H9 (cell line): Measurements from ENCODE around the gene URB1. TPM values are rescaled to one million over a fixed set of nuclear protein-coding genes. Genes with fewer than 3 reads are reported as not detected.

Experiments
- DNase-seq: peaks from one replicate; pipeline ENCODE4 v3.0.0-alpha.2; 2017
- H2AFZ ChIP-seq: one replicate; pipeline ENCODE4 v1.6.1; 2013; ENCODE audit warnings: mild to moderate bottlenecking, low read length, control low read depth, moderate library complexity
- H2AK5ac ChIP-seq: 2 replicates; pipeline ENCODE4 v1.6.1; 2013; ENCODE audit warnings: low read length, control low read depth, mixed read lengths; ENCODE audit not compliant: insufficient read length
- H2BK120ac ChIP-seq: one replicate; pipeline ENCODE4 v1.6.1; 2013; ENCODE audit warnings: low read depth, mild to moderate bottlenecking, low read length, control low read depth, inconsistent platforms; ENCODE audit not compliant: poor library complexity, severe bottlenecking
- H2BK12ac ChIP-seq: 2 replicates; pipeline ENCODE4 v1.6.1; 2013; ENCODE audit warnings: low read length, control low read depth, mixed read lengths, low read depth; ENCODE audit not compliant: insufficient read length
- H2BK15ac ChIP-seq: 2 replicates; pipeline ENCODE4 v1.6.1; 2013; ENCODE audit warnings: low read depth, low read length, control low read depth
- H2BK20ac ChIP-seq: one replicate; pipeline ENCODE4 v1.6.1; 2013; ENCODE audit warnings: low read depth, mild to moderate bottlenecking, low read length, control low read depth, inconsistent platforms; ENCODE audit not compliant: poor library complexity, severe bottlenecking
- H2BK5ac ChIP-seq: 2 replicates; pipeline ENCODE4 v1.6.1; 2013; ENCODE audit warnings: low read length, control low read depth, mixed read lengths; ENCODE audit not compliant: insufficient read length
- H3K14ac ChIP-seq: 2 replicates; pipeline ENCODE4 v1.6.1; 2013; ENCODE audit warnings: low read length, control low read depth; ENCODE audit not compliant: insufficient read depth
- H3K18ac ChIP-seq: 2 replicates; pipeline ENCODE4 v1.6.1; 2013; ENCODE audit warnings: low read depth, mild to moderate bottlenecking, mixed read lengths, low read length, control low read depth; ENCODE audit not compliant: insufficient read length
- H3K23ac ChIP-seq: 2 replicates; pipeline ENCODE4 v1.6.1; 2013; ENCODE audit warnings: low read length, control low read depth, mixed read lengths, low read depth; ENCODE audit not compliant: insufficient read length
- H3K23me2 ChIP-seq: 2 replicates; pipeline ENCODE4 v1.6.1; 2013; ENCODE audit warnings: low read depth, mild to moderate bottlenecking, mixed read lengths, low read length, control low read depth; ENCODE audit not compliant: insufficient read length, poor library complexity, severe bottlenecking
- H3K27ac ChIP-seq: 2 replicates; pipeline ENCODE4 v1.5.1; 2013; ENCODE audit warnings: low read length, control low read depth, mixed read lengths, low read depth; ENCODE audit not compliant: insufficient read length
- H3K27me3 ChIP-seq: 2 replicates; pipeline ENCODE4 v1.6.1; 2013; ENCODE audit warnings: low read length, control low read depth, inconsistent platforms; ENCODE audit not compliant: insufficient read depth
- H3K4ac ChIP-seq: 2 replicates; pipeline ENCODE4 v1.6.1; 2013; ENCODE audit warnings: low read depth, mild to moderate bottlenecking, control low read depth, inconsistent platforms, low read length, moderate library complexity
- H3K4me1 ChIP-seq: 2 replicates; pipeline ENCODE4 v1.6.1; 2013; ENCODE audit warnings: low read length, control low read depth, inconsistent platforms; ENCODE audit not compliant: insufficient read depth
- H3K4me2 ChIP-seq: 2 replicates; pipeline ENCODE4 v1.6.1; 2013; ENCODE audit warnings: low read length, control low read depth, mixed read lengths; ENCODE audit not compliant: insufficient read length, insufficient read depth
- H3K56ac ChIP-seq: 2 replicates; pipeline ENCODE4 v1.6.1; 2013; ENCODE audit warnings: low read depth, mild to moderate bottlenecking, mixed read lengths, low read length, control low read depth; ENCODE audit not compliant: insufficient read length
- H3K79me1 ChIP-seq: 2 replicates; pipeline ENCODE4 v1.6.1; 2013; ENCODE audit warnings: low read depth, mild to moderate bottlenecking, moderate library complexity, low read length, control low read depth, inconsistent platforms; ENCODE audit not compliant: insufficient read depth, poor library complexity, severe bottlenecking
- H3K79me2 ChIP-seq: 2 replicates; pipeline ENCODE4 v1.6.1; 2013; ENCODE audit warnings: low read length, control low read depth, inconsistent platforms; ENCODE audit not compliant: insufficient read depth
- H3K9ac ChIP-seq: 2 replicates; pipeline ENCODE4 v1.6.1; 2013; ENCODE audit warnings: low read length, control low read depth, mixed read lengths; ENCODE audit not compliant: insufficient read length; ENCODE audit errors: extremely low read depth
- H3K9me3 ChIP-seq: one replicate; pipeline ENCODE4 v1.6.1; 2013; ENCODE audit warnings: low read depth, low read length, inconsistent platforms; ENCODE audit not compliant: control insufficient read depth
- H3T11ph ChIP-seq: one replicate; pipeline ENCODE4 v1.6.1; 2013; ENCODE audit warnings: mild to moderate bottlenecking, low read length, control low read depth, inconsistent platforms
- H4K20me1 ChIP-seq: one replicate; pipeline ENCODE4 v1.6.1; 2013; ENCODE audit not compliant: control insufficient read depth, insufficient read length, insufficient read depth
- H4K5ac ChIP-seq: 2 replicates; pipeline ENCODE4 v1.6.1; 2013; ENCODE audit warnings: low read depth, mild to moderate bottlenecking, mixed read lengths, low read length, control low read depth; ENCODE audit not compliant: insufficient read length
- H4K8ac ChIP-seq: replicated peaks from 2 replicates; pipeline ENCODE4 v1.6.1; 2013; ENCODE audit warnings: low read length, control low read depth, mixed read lengths, low read depth; ENCODE audit not compliant: insufficient read length
- H4K91ac ChIP-seq: 2 replicates; pipeline ENCODE4 v1.6.1; 2013; ENCODE audit warnings: low read depth, mild to moderate bottlenecking, moderate library complexity, mixed read lengths, low read length, control low read depth; ENCODE audit not compliant: insufficient read length
- H3K27ac Mint-ChIP-seq, 3 experiments: 2 replicates in 2 of 3; 3 replicates in 1 of 3; pipeline ENCODE4 v1.8.0; 2020 to 2021; ENCODE audit warnings: mixed read lengths in 3 of 3, mild to moderate bottlenecking in 1 of 3, moderate library complexity in 1 of 3
- H3K27me3 Mint-ChIP-seq: 2 replicates; pipeline ENCODE4 v1.8.0; 2021; ENCODE audit warnings: low read depth, mild to moderate bottlenecking, moderate library complexity, mixed read lengths
- H3K36me3 Mint-ChIP-seq, 3 experiments: 2 replicates in 2 of 3; 3 replicates in 1 of 3; pipeline ENCODE4 v1.8.0; 2020 to 2021; ENCODE audit warnings: low read depth in 3 of 3, mixed read lengths in 3 of 3; ENCODE audit not compliant: insufficient read depth in 1 of 3
- H3K4me1 Mint-ChIP-seq, 2 experiments: 2 replicates each; pipeline ENCODE4 v1.8.0; 2020; ENCODE audit warnings: mixed read lengths in 2 of 2
- H3K4me3 Mint-ChIP-seq, 2 experiments: 2 replicates in 1 of 2; 3 replicates in 1 of 2; pipeline ENCODE4 v1.8.0; 2020 to 2021; ENCODE audit warnings: mild to moderate bottlenecking in 2 of 2, mixed read lengths in 2 of 2, moderate library complexity in 1 of 2
- H3K9me3 Mint-ChIP-seq, 2 experiments: 2 replicates in 1 of 2; 3 replicates in 1 of 2; pipeline ENCODE4 v1.8.0; 2020; ENCODE audit warnings: mild to moderate bottlenecking in 2 of 2, mixed read lengths in 2 of 2, moderate library complexity in 1 of 2
- WGBS: extraction: QIAGEN DNeasy Blood & Tissue Kit; methylation state at CpG from one replicate; pipeline ENCODE4 v1.1.7; 2013; ENCODE audit warnings: missing lambda C conversion rate, low lambda C conversion rate, mixed read lengths; ENCODE audit not compliant: insufficient read length; ENCODE audit errors: extremely low coverage; 5-methylcytosine and 5-hydroxymethylcytosine counted together
- total RNA-seq: library from RNA; stranded (reverse); gene quantifications from 2 replicates; pipeline ENCODE4 v1.2.1, GENCODE V29; 2021
- TF ChIP-seq, protein P1 (sequence below): fragments of 200-600 bp; sonication (generic); conservative IDR thresholded peaks from 3 replicates; pipeline ENCODE4 v1.8.0; 2021; ENCODE audit warnings: antibody characterized with exemption, mild to moderate bottlenecking

The URB1 gene
- total RNA-seq, 1 experiment from 2014 or later = 23.5 TPM

- H3K27ac Mint-ChIP-seq = no peak overlapping the region; a peak in 1 of 7 replicates
- Histone ChIP-seq H2BK120ac (no peak overlapping the region), H3K14ac (no peak overlapping the region), H4K8ac (no peak overlapping the region), H2AFZ (no peak overlapping the region), H4K5ac (no peak overlapping the region), H3K9ac (no peak overlapping the region), H3K79me2 (no peaks in the 10 kb centered on the region), H4K20me1 (no peaks in the 10 kb centered on the region), H3K27me3 (no peaks in the 10 kb centered on the region), H3K23ac (no peak overlapping the region), H3K23me2 (no peaks in the 10 kb centered on the region), H2BK20ac (no peak overlapping the region), H3K56ac (no peak overlapping the region), H3K4me1 (no peaks in the 10 kb centered on the region), H3K79me1 (no peaks in the 10 kb centered on the region), H3K9me3 (no peaks in the 10 kb centered on the region), H4K91ac (no peak overlapping the region), H3K18ac (no peak overlapping the region), H2BK12ac (no peak overlapping the region), H2AK5ac (no peak overlapping the region), H3T11ph (no peak overlapping the region), H3K27ac (no peak overlapping the region), H3K4ac (no peak overlapping the region), H2BK5ac (no peak overlapping the region), H3K4me2 (no peak overlapping the region), H2BK15ac (no peak overlapping the region)
- DNase-seq = no peak
- H3K36me3 Mint-ChIP-seq = peaks cover 42 to 87% (median 76%) of the 10 kb centered on the region in 3 experiments; a peak in 6 of 7 replicates
- TF ChIP-seq, protein P1, sequence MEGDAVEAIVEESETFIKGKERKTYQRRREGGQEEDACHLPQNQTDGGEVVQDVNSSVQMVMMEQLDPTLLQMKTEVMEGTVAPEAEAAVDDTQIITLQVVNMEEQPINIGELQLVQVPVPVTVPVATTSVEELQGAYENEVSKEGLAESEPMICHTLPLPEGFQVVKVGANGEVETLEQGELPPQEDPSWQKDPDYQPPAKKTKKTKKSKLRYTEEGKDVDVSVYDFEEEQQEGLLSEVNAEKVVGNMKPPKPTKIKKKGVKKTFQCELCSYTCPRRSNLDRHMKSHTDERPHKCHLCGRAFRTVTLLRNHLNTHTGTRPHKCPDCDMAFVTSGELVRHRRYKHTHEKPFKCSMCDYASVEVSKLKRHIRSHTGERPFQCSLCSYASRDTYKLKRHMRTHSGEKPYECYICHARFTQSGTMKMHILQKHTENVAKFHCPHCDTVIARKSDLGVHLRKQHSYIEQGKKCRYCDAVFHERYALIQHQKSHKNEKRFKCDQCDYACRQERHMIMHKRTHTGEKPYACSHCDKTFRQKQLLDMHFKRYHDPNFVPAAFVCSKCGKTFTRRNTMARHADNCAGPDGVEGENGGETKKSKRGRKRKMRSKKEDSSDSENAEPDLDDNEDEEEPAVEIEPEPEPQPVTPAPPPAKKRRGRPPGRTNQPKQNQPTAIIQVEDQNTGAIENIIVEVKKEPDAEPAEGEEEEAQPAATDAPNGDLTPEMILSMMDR = no peak
- H3K27me3 Mint-ChIP-seq = no peaks in the 10 kb centered on the region
- no peak overlapping the region for H3K4me3 Mint-ChIP-seq
- H3K4me1 Mint-ChIP-seq = no peaks in the 10 kb centered on the region
- WGBS = no CpG with 5 or more reads among the region's 9 CpGs
- H3K9me3 Mint-ChIP-seq = no peaks in the 10 kb centered on the region
Measured at GRCh38 chr21:32368386-32368785, 24.4 kb downstream of the URB1 start.
